ENCODE results near the gene EFNA5. TPM values are rescaled to one million over a fixed set of nuclear protein-coding genes. Genes with fewer than 3 reads are reported as not detected.

The EFNA5 gene
- total RNA-seq, 2 donors from 2014 or later = 6.0 to 13.5 TPM

- H3K4me3 ChIP-seq = no peak overlapping the region
- no peaks in the 10 kb centered on the region for H3K27me3 ChIP-seq (replicated peaks; ENCODE audit: insufficient read depth)
- peaks cover 0 to 31% of the 10 kb centered on the region in 2 donors for H3K4me1 ChIP-seq (ENCODE audit: control insufficient read depth in 1 of 2, low read depth in 2 of 2)
- no peak for TF ChIP-seq CTCF (IDR thresholded peaks at IDR 0.05)
- no peak overlapping the region for H3K27ac ChIP-seq
- H3K9me3 ChIP-seq = no peaks in the 10 kb centered on the region
- DNase-seq (ENCODE audit: low spot score) = no peak
- ATAC-seq (ENCODE audit: insufficient number of reproducible peaks, low FRiP score, low read depth) = no peak
- no peaks in the 10 kb centered on the region for H3K36me3 ChIP-seq
These were observed 238.7 kb downstream of the EFNA5 start for GRCh38 chr5:107431998-107432397.

GRCh38 chr5:107431536-107431935 lies 239.2 kb downstream of the EFNA5 start:
- ATAC-seq (ENCODE audit: insufficient number of reproducible peaks, low FRiP score, low read depth) = no peak
- Histone ChIP-seq H3K4me3 (no peak overlapping the region), H3K9me3 (no peaks in the 10 kb centered on the region), H3K4me1 (ENCODE audit: control insufficient read depth in 1 of 2, low read depth in 2 of 2) (peaks cover 0 to 26% of the 10 kb centered on the region in 2 donors), H3K36me3 (no peaks in the 10 kb centered on the region), H3K27me3 (replicated peaks; ENCODE audit: insufficient read depth) (no peaks in the 10 kb centered on the region), H3K27ac (no peak overlapping the region)
- DNase-seq (ENCODE audit: low spot score) = no peak
- TF ChIP-seq CTCF (IDR thresholded peaks at IDR 0.05) = no peak

GRCh38 chr5:107430071-107430625 lies 240.6 kb downstream of the EFNA5 start:
- Histone ChIP-seq H3K4me1 (ENCODE audit: control insufficient read depth in 1 of 2, low read depth in 2 of 2) (peaks cover 6 to 35% of the 10 kb centered on the region in 2 donors), H3K9me3 (no peaks in the 10 kb centered on the region), H3K36me3 (no peaks in the 10 kb centered on the region), H3K27me3 (replicated peaks; ENCODE audit: insufficient read depth) (no peaks in the 10 kb centered on the region), H3K4me3 (peak overlapping the region; percentile 50), H3K27ac (no peak overlapping the region)
- ATAC-seq (ENCODE audit: insufficient number of reproducible peaks, low FRiP score, low read depth) (no peak), DNase-seq (ENCODE audit: low spot score) (no peak)
- TF ChIP-seq CTCF (IDR thresholded peaks at IDR 0.05) = no peak

GRCh38 chr5:107428303-107428813 lies 242.4 kb downstream of the EFNA5 start:
- Histone ChIP-seq H3K27me3 (replicated peaks; ENCODE audit: insufficient read depth) (no peaks in the 10 kb centered on the region), H3K4me3 (no peak overlapping the region), H3K9me3 (no peaks in the 10 kb centered on the region), H3K4me1 (ENCODE audit: control insufficient read depth in 1 of 2, low read depth in 2 of 2) (peaks cover 19 to 53% of the 10 kb centered on the region in 2 donors), H3K36me3 (no peaks in the 10 kb centered on the region), H3K27ac (peak overlapping the region in 1 of 2 donors; percentile 4)
- TF ChIP-seq CTCF (IDR thresholded peaks at IDR 0.05) = no peak
- DNase-seq (ENCODE audit: low spot score) (no peak), ATAC-seq (ENCODE audit: insufficient number of reproducible peaks, low FRiP score, low read depth) (no peak)

GRCh38 chr5:107426872-107427271 lies 243.9 kb downstream of the EFNA5 start:
- ATAC-seq (ENCODE audit: insufficient number of reproducible peaks, low FRiP score, low read depth) (no peak), DNase-seq (ENCODE audit: low spot score) (no peak)
- Histone ChIP-seq H3K9me3 (no peaks in the 10 kb centered on the region), H3K36me3 (no peaks in the 10 kb centered on the region), H3K4me3 (no peak overlapping the region), H3K4me1 (ENCODE audit: control insufficient read depth in 1 of 2, low read depth in 2 of 2) (peaks cover 20 to 51% of the 10 kb centered on the region in 2 donors), H3K27me3 (replicated peaks; ENCODE audit: insufficient read depth) (no peaks in the 10 kb centered on the region), H3K27ac (no peak overlapping the region)
- TF ChIP-seq CTCF (IDR thresholded peaks at IDR 0.05) = no peak
